ENCODE data around the gene FAM120B.

- TF ChIP-seq YY1 (IDR thresholded peaks at IDR 0.05; ENCODE audit: insufficient read depth, insufficient read length) (no peak), SUZ12 (IDR thresholded peaks at IDR 0.05; ENCODE audit: extremely low read depth, insufficient read depth, insufficient read length) (no peak), ZNF274 (IDR thresholded peaks at IDR 0.05; ENCODE audit: low read depth, low read length) (no peak)
Measured at GRCh38 chr6:170267688-170268087, 38.9 kb upstream of the FAM120B start.
